Body of pancreas (tissue), 4 donors: Measurements from ENCODE around the gene NCAM2. TPM values are rescaled to one million over a fixed set of nuclear protein-coding genes. Genes with fewer than 3 reads are reported as not detected.

Experiments
- ATAC-seq: fragments of 150-250 bp; one replicate; pipeline ENCODE4 v1.9.1; 2016
- DNase-seq, 4 donors: peaks; one replicate each; pipeline ENCODE4 v3.0.0-alpha.2; 2019
- H3K27ac ChIP-seq, 4 donors: fragments of 200-600 bp; sonication (generic); 1 replicate in 3 of 4; 2 replicates in 1 of 4; pipeline versions ENCODE4 v1.5.1 to v1.6.1; 2016 to 2019; ENCODE audit warnings: mild to moderate bottlenecking in 1 of 4, mixed read lengths in 1 of 4, moderate library complexity in 1 of 4
- H3K27me3 ChIP-seq, 2 donors: fragments of 200-600 bp; sonication (generic); one replicate each; pipeline ENCODE4 v1.6.0; 2016; ENCODE audit warnings: mild to moderate bottlenecking in 1 of 2
- H3K36me3 ChIP-seq, 2 donors: fragments of 200-600 bp; sonication (generic); replicated peaks in 1 of 2; 2 replicates each; pipeline ENCODE4 v1.5.1; 2016; ENCODE audit warnings: low read depth in 2 of 2; ENCODE audit not compliant: insufficient read depth in 1 of 2
- H3K4me1 ChIP-seq: fragments of 200-600 bp; sonication (generic); one replicate; pipeline ENCODE4 v1.6.0; 2016
- H3K4me3 ChIP-seq, 2 donors: fragments of 200-600 bp; sonication (generic); 1 replicate in 1 of 2; 2 replicates in 1 of 2; pipeline ENCODE4 v1.5.1; 2016 to 2019
- H3K9me3 ChIP-seq, 3 donors: fragments of 200-600 bp; sonication (generic); 1 replicate in 2 of 3; 2 replicates in 1 of 3; pipeline ENCODE4 v1.5.1; 2016
- CTCF ChIP-seq, 7 experiments: fragments of 450-650 bp in 4 of 7; fragments of 200-600 bp in 3 of 7; sonication (generic) in 3 of 7; IDR thresholded peaks; one replicate each; pipeline ENCODE4 v1.5.1; 2016 to 2019; ENCODE audit warnings: antibody characterized with exemption in 7 of 7
- POLR2A ChIP-seq, 3 donors: fragments of 450-650 bp; IDR thresholded peaks; one replicate each; pipeline ENCODE4 v1.6.1; 2016; ENCODE audit warnings: antibody characterized with exemption in 3 of 3, mild to moderate bottlenecking in 2 of 3
- WGBS, 2 donors: methylation state at CpG; one replicate each; pipeline ENCODE4 v1.1.5; 2017; 5-methylcytosine and 5-hydroxymethylcytosine counted together
- intact Hi-C: fragments of 100-400 bp; cut with DNase I; formaldehyde crosslinking; loops from one replicate; pipeline ENCODE4 v1.15.1; 2023
- total RNA-seq, 2 donors: library from RNA; depleted of rRNA; stranded (reverse); fragments of >200 nt; gene quantifications; one replicate each; pipeline ENCODE4 v1.1.0, GENCODE V29; 2016

Gene NCAM2
- total RNA-seq, 2 donors from 2014 or later: under 0.01 to 0.26 TPM

GRCh38 chr21:21177353-21177986 is 179.3 kb downstream of the NCAM2 start:
- Histone ChIP-seq H3K27me3 (no peaks in the 10 kb centered on the region), H3K4me1 (no peaks in the 10 kb centered on the region), H3K9me3 (no peaks in the 10 kb centered on the region), H3K4me3 (no peak overlapping the region), H3K36me3 (no peaks in the 10 kb centered on the region), H3K27ac (no peak overlapping the region)
- TF ChIP-seq POLR2A (IDR thresholded peaks at IDR 0.05): no peak
- TF ChIP-seq CTCF (IDR thresholded peaks at IDR 0.05): no peak
- ATAC-seq (no peak), DNase-seq (no peak)
- WGBS, 2 donors: 60 to 70% methylated on average over 1 of the region's 1 CpG
- intact Hi-C loops: no loop called here

- TF ChIP-seq CTCF (IDR thresholded peaks at IDR 0.05): no peak
- TF ChIP-seq POLR2A (IDR thresholded peaks at IDR 0.05): no peak
- H3K27me3 ChIP-seq: no peaks in the 10 kb centered on the region
- H3K4me1 ChIP-seq: no peaks in the 10 kb centered on the region
- no peak overlapping the region for H3K27ac ChIP-seq
- no peak overlapping the region for H3K4me3 ChIP-seq
- H3K36me3 ChIP-seq: no peaks in the 10 kb centered on the region
- DNase-seq: no peak
- H3K9me3 ChIP-seq: no peaks in the 10 kb centered on the region
- no peak for ATAC-seq
- intact Hi-C loops: no loop called here
- 64 to 66% methylated on average over 7 of the region's 7 CpGs for WGBS, 2 donors
These were observed 181.6 kb downstream of the NCAM2 start for GRCh38 chr21:21179619-21180298.

GRCh38 chr21:21182401-21183010 is 184.3 kb downstream of the NCAM2 start:
- WGBS, 2 donors: 36 to 44% methylated on average over 3 of the region's 3 CpGs
- ATAC-seq: no peak
- intact Hi-C loops: no loop called here
- Histone ChIP-seq H3K27me3 (no peaks in the 10 kb centered on the region), H3K27ac (no peak overlapping the region), H3K36me3 (no peaks in the 10 kb centered on the region), H3K4me3 (no peak overlapping the region), H3K9me3 (no peaks in the 10 kb centered on the region), H3K4me1 (no peaks in the 10 kb centered on the region)
- TF ChIP-seq CTCF (IDR thresholded peaks at IDR 0.05): no peak
- TF ChIP-seq POLR2A (IDR thresholded peaks at IDR 0.05): no peak
- DNase-seq: no peak

GRCh38 chr21:21183092-21183491 is 184.9 kb downstream of the NCAM2 start:
- intact Hi-C loops: no loop called here
- Histone ChIP-seq H3K4me3 (no peak overlapping the region), H3K27ac (no peak overlapping the region), H3K36me3 (no peaks in the 10 kb centered on the region), H3K4me1 (no peaks in the 10 kb centered on the region), H3K9me3 (no peaks in the 10 kb centered on the region), H3K27me3 (no peaks in the 10 kb centered on the region)
- DNase-seq (no peak), ATAC-seq (no peak)
- 45 to 46% methylated on average over 3 of the region's 3 CpGs for WGBS, 2 donors
- TF ChIP-seq CTCF (IDR thresholded peaks at IDR 0.05) (no peak), POLR2A (IDR thresholded peaks at IDR 0.05) (no peak)
